ENCODE data around the gene DBET.
"Not testable (repeated sequence)": the region's sequence is repeated elsewhere in the genome, so short reads cannot be mapped to it uniquely, and the experiment has no call there.

- not testable (repeated sequence) for TF ChIP-seq CTCF (conservative IDR thresholded peaks at IDR 0.05); ZFX (IDR thresholded peaks at IDR 0.05)
Measured at GRCh38 chr4:190027156-190027555, 37.1 kb upstream of the DBET start, which contains the start of gene FRG2.

Measured in C4-2B (cell line).